GM21619 (cell line): ENCODE measurements around the gene SDK1.
"Not testable (repeated sequence)": the region's sequence is repeated elsewhere in the genome, so short reads cannot be mapped to it uniquely, and the experiment has no call there.

Experiments
- ATAC-seq: cut with Tn5 transposase; IDR thresholded peaks from one replicate; pipeline ENCODE4 v1.9.1; 2021; ENCODE audit not compliant: unreplicated experiment

Gene SDK1

GRCh38 chr7:3648276-3648675 is 347.2 kb downstream of the SDK1 start:
- no peak for ATAC-seq

- ATAC-seq, result no peak
Observed at GRCh38 chr7:3649250-3649649, 348.2 kb downstream of the SDK1 start.

GRCh38 chr7:3649678-3650440 is 348.8 kb downstream of the SDK1 start:
- ATAC-seq, result no peak

- ATAC-seq, result no peak
Observed at GRCh38 chr7:3650844-3651243, 349.8 kb downstream of the SDK1 start.

GRCh38 chr7:3655635-3656034 is 354.6 kb downstream of the SDK1 start:
- no peak for ATAC-seq

- no peak for ATAC-seq
Observed at GRCh38 chr7:3657206-3657605, 356.2 kb downstream of the SDK1 start.

- no peak for ATAC-seq
Observed at GRCh38 chr7:3668743-3669142, 367.7 kb downstream of the SDK1 start.

- ATAC-seq, result no peak
Observed at GRCh38 chr7:3670898-3671297, 369.8 kb downstream of the SDK1 start.

GRCh38 chr7:3673524-3673923 is 372.5 kb downstream of the SDK1 start:
- no peak for ATAC-seq

GRCh38 chr7:3678314-3678810 is 377.3 kb downstream of the SDK1 start:
- no peak for ATAC-seq

- no peak for ATAC-seq
Observed at GRCh38 chr7:3682028-3682710, 381.1 kb downstream of the SDK1 start.

- ATAC-seq, result no peak
Observed at GRCh38 chr7:3683546-3684539, 382.8 kb downstream of the SDK1 start.

- ATAC-seq, result no peak
Observed at GRCh38 chr7:3688071-3688470, 387.0 kb downstream of the SDK1 start.

GRCh38 chr7:3688842-3689241 is 387.8 kb downstream of the SDK1 start:
- ATAC-seq, result no peak

- no peak for ATAC-seq
Observed at GRCh38 chr7:3691478-3692158, 390.6 kb downstream of the SDK1 start.

- ATAC-seq, result no peak
Observed at GRCh38 chr7:3695602-3696001, 394.6 kb downstream of the SDK1 start.

GRCh38 chr7:3696113-3696512 is 395.1 kb downstream of the SDK1 start:
- ATAC-seq, result no peak

GRCh38 chr7:3697472-3697871 is 396.4 kb downstream of the SDK1 start:
- ATAC-seq, result no peak

- no peak for ATAC-seq
Observed at GRCh38 chr7:3705258-3705657, 404.2 kb downstream of the SDK1 start.

GRCh38 chr7:3706091-3706490 is 405.0 kb downstream of the SDK1 start:
- not testable (repeated sequence) for ATAC-seq

- no peak for ATAC-seq
Observed at GRCh38 chr7:3710122-3710521, 409.1 kb downstream of the SDK1 start.
